ENCODE results near the gene OR4K13.

Gene OR4K13, protein sequence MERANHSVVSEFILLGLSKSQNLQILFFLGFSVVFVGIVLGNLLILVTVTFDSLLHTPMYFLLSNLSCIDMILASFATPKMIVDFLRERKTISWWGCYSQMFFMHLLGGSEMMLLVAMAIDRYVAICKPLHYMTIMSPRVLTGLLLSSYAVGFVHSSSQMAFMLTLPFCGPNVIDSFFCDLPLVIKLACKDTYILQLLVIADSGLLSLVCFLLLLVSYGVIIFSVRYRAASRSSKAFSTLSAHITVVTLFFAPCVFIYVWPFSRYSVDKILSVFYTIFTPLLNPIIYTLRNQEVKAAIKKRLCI

DNA sequence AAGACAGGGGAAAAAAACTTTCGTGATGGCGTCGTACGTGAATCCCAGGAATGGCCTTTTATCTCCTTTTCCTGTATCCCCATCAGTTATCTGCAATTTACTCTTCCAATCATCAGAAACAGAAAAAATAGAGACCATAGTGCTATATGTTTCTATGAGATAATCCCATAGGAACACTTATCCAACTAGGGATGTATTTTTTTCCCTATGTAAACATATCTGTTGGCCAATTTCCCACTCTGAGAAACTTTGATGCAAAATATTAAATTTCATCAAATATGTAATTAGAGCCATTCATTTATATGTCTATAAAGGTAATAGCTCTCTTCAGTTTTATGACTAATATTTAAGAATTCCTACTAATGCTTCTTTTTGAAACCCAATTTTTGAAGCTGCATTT, at the start of gene OR4K13:
Gene OR4K13, minus strand, starts transcription at position 101 of the 400 bp plus-strand sequence. CDS start 1,280 bp downstream, outside the sequence.
- no peak for DNase-seq

GRCh38 chr14:20059745-20060144, 23.9 kb upstream of the OR4K13 start, which contains the start of gene OR4L1:
TSS of gene OR4L1 (plus strand) at chr14:20060045. CDS start at chr14:20060045, 0 bp downstream.
- no peak for DNase-seq

DNA sequence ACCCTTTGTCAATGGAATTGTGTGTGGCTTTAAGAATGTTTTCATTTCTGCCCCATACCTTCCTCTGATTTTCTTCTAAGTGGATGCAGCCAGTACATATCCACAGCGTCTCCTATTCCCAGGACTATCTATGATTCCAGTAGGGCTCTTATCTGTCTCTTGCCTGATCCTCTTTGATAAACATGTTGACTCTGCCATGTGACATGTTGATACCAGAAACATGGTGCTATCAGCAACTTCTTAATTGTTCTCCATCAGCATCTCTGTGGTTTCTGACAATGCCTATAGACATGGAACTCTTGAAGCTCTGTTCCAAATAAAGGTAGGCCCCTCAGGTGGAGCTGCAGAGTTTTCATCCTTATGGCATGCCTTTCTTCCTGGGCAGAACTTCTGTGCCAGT, 12.4 kb upstream of the OR4K13 start:
- DNase-seq: no peak

GRCh38 chr14:20044243-20044642, 8.4 kb upstream of the OR4K13 start:
- no peak for DNase-seq

GRCh38 chr14:20035449-20035848, 389 bp downstream of the OR4K13 start:
- DNase-seq: no peak

GRCh38 chr14:20031058-20031457, 4.8 kb downstream of the OR4K13 start:
- DNase-seq: no peak

DNA sequence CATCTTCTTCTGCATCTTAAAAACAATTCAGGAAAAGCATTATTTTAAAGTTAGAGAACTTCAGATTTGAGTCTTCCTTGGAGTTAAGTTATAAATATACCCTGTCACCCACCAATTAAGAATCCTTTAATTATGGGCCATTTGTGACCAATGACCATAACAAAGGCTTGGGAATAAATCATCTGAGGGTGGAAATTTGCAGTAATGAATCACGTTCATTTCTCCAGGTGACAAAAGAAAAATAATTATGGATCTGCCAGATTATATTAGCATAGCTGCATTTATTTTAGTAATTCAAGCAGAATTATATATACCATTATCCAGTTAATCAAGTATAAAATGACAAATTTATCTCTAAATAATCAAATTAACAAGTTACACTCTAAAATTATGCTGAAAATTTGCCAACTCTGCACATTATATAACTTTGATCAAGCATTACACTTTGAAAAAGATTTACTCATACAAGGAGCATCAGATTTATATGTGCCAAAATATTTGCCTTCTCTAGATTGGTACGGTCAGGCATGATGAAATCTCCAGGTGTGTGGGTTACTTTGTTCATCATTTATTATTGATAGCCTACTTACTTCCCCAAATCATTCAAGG, 16.5 kb downstream of the OR4K13 start, which contains the start of gene OR4K14:
Gene OR4K14, minus strand, starts transcription at position 51 of the 609 bp plus-strand sequence. CDS start 4,114 bp downstream, outside the sequence.
- no peak for DNase-seq

DNA sequence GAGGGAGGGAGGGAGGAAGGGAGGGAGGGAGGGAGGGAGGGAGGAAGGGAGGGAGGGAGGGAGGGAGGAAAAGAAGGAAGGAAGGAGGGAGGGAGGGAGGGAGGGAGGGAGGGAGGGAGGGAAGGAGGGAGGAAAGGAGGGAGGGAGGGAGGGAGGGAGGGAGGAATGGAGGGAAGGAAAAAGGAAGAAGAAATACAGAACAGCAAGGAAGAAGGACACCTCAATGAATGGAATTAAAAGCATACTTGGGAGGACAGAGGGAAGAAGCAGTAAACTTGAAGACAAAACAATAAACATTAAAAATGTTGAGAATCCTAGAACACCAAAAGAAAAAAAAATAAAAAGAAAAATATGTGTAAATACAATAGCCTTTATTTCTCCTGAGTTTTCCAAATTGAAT, 27.7 kb downstream of the OR4K13 start:
- DNase-seq: no peak

DNA sequence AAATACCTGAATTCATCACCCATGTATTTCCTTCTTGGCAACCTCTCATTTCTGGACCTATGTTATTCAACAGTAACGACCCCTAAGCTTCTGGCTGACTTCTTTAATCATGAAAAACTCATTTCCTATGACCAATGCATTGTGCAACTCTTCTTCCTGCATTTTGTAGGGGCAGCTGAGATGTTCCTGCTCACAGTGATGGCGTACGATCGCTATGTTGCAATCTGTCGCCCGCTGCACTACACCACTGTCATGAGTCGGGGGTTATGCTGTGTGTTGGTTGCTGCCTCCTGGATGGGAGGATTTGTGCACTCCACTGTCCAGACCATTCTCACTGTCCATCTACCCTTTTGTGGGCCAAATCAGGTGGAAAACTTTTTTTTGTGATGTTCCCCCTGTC, 33.5 kb downstream of the OR4K13 start:
- no peak for DNase-seq

DNA sequence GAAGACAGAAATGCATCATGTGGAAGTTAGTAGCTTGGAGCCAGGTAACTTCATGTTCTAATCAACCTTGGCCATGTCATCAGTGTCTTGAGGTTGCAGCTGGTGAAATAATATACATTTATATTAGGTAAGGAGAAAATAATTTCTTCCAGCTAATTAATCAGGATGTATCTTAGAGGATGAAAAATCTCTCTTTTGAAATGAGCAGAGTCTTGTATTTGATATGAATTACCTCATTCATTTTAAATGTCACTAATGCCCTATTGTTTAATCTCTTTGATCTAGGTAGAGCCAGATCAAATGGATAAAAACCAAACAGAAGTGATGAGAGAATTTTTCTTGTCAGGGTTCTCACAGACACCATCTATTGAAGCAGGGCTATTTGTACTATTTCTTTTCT, 34.0 kb downstream of the OR4K13 start, which contains the start of gene OR4Q2:
Gene OR4Q2, plus strand, starts transcription at position 301 of the 400 bp plus-strand sequence.
- no peak for DNase-seq

DNA sequence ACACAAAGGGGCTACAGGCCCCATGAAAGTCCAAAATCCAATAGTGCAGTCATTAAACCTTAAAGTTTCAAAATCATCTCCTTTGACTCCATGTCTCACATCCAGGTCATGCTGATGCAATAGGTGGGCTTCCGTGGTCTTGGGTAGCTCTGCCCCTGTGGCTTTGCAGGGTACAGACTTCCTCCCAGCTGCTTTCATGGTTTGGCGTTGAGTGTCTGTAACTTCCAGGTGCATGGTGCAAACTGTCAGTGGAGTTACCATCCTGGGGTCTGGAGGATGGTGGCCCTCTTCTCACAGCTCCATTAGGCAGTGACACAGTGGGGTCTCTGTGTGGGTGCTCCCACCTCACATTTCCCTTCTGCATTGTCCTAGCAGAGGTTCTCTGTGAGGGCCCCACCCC, 42.4 kb downstream of the OR4K13 start:
- no peak for DNase-seq

Measured in retina (tissue), 1 donor.